ENCODE data around the gene APBB3.

APBB3 gene

DNA sequence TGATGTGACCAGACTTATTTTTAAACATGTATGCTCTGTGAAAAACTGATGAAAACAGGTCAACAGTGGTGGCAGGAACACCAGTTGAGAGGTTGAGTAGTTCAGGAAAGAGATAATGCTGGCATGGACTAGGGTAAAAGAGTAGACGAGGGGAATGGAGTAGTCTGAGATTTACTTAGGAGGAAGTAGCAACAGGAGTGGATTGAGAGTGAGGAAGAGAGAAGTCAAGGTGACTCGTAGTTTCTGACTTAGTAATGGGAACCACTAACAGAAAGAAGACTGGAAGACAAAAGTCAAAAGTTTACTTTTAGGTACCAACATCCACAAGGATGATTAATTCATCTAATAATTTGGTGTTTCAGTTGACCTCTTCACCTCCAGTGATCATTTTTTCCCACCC, 10.7 kb downstream of the APBB3 start:
- no peak for DNase-seq (ENCODE audit: low read depth)

DNA sequence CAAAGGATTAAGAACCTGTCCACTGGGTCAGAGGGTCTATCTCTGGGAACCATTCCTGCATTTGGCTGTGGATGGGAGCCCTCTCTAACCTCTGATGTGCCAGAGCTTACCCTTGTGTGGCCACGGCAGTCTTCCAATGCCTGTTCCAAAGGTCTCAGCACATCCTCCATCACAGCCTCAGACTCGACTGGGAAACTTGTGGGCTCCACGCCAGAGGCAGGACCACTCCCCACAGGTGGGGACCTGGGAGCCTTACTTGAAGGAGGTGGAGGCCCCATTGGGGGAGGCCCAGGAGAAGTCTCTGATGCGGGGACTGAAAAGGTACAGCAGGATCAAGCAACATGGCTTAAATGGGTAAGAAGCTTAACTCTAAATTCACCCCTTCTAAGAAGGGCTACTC, 12.5 kb downstream of the APBB3 start:
- no peak for DNase-seq (ENCODE audit: low read depth)

DNA sequence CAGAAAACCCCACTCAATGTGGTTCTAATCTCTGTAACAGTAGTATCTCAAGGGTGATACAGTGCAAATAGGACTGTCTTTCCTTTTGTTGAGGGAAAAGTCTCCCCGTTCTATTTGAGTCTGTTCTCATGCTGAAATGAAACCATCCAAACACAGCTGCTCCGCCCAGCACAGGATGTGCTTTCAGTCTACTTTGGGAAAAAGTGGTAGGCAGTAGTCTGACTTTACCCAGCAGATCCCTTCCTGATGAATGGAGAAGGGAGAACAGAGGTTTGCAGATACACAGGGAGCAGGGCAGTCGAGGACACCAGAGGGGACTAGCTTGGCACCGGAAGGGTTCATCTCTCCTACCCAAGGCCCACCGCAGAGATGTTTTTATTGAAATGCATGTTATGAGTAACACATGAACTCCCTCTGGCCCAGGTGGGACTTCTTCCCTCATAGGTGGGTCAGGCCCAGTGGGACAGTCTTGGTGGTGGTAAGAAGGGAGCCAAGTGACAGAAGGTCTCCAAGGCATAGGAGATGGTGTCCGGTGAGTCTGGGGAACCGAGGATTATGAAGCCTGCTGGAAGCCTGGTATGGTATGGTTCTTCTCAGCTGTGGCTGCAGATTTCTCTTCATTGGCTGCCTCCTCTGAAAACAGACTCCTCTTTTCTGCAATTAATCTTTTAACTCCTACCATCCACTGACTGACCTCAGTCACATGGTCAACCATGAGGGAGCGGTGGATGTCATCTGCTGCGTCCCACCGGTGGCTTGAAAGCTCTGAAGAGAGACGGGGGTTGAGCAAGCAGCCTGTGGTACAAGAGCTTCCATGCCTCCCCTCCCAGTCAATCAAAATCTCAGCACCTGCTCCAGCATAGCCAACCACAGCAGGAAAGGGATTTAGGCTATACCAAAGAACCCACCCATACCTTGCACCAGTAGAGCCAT, 14.0 kb downstream of the APBB3 start:
- DNase-seq (ENCODE audit: low read depth) = no peak

DNA sequence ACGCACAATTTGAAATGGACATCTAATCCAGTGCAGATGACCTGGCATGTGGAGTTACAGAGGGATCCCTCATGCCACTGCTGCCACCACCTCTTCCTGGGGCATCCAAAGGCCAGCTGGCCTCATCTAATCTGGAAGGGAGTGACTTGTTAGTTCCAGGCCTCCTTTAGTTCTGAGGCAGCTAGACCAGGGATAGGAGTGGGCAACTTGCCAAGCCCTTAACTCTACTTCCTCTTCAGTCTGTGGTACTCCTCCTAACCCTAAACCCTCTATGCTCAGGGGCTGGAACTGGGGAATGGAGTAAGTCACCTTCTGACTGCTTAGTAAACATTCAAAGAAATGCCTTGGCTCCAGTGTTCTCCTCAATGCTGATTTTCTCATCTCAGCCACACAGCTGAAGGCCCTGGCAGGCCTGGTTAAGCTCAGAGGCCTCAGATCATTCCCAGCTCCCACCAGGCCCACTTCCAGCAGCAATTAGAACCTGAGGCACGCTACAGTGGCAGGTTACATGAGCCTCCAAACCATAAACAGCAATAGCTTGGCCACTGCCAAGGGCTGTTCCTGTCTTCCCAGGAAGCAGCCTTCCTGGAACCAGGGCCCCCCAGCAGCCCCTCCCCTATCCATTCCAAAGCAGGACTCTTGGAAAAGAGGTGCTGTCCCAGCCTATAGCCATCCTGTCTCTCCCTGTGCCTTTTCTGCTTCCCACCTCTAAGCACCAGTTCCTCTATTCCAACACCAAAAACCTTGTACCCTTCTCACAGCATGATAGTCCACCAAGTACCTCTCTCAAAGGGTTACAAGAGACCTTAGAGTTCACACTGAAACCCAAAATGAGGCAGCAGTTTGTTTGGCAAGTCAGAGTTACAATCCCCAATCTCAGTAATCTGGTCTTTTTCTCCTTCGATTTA, 14.9 kb downstream of the APBB3 start:
- DNase-seq (ENCODE audit: low read depth) = peak; percentile 60

DNA sequence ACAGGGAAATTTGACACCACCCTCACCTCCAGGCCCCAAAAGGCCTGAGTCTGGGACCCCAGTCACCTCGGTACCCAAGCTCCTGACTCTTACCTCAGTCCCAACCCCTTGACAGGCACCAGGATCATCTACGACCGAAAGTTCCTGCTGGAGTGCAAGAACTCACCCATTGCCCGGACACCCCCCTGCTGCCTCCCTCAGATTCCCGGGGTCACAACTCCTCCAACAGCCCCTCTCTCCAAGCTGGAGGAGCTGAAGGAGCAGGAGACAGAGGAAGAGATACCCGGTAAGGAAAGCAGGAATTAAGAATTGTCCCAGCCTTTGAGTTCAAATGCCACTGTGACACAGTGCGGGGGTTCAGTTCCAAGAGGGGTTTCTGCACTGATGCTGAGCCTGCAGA, 15.6 kb downstream of the APBB3 start:
- no peak for DNase-seq (ENCODE audit: low read depth)

DNA sequence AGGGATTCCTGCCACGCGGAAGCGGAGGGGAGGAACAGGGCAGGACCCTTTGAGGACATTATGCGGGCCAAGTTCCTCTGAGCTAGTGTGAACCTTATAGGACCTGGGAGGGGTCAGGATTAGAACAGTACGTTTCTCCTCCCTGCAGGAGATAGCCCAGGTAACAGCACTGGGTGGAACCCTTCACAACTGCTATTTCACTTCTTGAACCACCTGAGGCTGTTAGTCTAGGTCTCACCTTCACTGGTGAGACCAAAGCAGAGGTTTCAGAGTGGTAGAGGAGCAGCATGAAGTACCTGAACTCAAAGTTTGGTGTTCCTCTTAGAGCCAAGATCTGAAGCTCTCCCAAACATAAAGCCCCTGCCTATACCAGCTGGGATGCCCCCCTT, 16.1 kb downstream of the APBB3 start:
- no peak for DNase-seq (ENCODE audit: low read depth)

DNA sequence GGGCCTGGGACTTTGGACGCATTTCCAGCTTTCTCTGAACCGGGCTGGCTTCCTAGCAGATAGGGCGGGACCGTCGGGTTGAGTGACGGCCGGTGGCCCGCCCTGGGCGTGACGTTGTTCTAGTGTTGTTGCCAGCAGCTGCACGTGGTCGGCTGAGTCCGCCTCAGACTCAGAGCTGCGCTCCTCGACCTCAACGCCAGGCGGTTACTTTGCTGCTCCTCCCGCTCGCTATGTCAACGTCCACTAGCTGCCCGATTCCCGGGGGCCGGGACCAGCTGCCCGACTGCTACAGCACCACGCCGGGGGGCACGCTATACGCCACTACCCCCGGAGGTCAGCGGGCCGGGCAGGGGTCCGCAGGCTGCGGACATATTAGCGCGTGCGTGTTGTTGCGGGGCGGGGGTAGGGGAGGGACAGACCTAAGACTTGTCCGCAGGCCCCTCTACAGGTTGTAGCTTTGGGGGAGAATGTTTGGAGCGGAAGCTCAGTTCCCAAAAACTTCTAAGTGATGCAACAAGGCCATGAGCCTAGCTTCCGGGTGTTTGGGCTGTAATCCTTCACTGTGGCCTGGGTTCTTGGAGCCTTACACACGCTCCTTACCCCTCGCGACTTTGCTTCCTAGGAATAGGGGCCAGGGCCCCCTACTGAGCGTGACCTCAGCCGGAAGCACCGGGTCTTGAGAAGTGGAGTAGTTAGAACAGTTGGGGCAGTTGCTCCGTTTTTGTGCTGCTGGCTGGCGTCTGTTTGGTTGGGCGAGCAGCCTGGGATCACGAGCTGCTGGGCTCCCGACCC, 16.7 kb downstream of the APBB3 start, which contains the start of gene EIF4EBP3:
Gene EIF4EBP3 (plus strand): TSS at position 155 of the 792 bp plus-strand sequence. CDS start 76 bp downstream, at position 231.
- DNase-seq (ENCODE audit: low read depth) = no peak

DNA sequence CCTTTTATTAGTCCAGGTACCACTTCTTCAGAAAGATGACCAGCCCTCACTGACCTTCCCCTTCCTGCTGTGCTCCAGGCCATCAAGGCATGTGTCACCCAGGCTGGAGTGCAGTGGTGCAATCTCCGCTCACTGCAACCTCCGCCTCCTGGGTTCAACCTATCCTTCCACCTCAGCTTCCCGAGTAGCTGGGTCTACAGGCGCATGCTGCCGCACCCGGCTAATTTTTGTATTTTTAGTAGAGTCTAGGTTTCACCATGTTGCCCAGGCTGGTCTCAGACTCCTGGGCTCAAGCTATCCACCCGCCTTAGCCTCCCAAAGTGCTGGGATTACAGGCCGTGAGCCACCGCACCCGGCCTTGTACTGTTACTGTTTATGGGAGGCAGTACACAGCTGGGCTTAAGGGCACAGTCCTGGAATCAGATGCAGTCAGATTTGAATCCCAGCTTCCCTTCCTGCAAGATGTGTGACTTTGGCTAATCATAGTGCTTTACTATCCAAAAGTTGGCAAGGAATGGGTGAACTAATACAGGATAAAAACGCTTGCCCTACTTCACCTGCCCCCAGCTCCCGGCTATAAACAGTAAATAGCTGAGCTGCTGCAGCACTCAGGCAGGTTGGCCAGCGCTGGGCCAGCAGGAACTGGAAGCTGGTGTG, 17.4 kb downstream of the APBB3 start:
- DNase-seq (ENCODE audit: low read depth) = no peak

DNA sequence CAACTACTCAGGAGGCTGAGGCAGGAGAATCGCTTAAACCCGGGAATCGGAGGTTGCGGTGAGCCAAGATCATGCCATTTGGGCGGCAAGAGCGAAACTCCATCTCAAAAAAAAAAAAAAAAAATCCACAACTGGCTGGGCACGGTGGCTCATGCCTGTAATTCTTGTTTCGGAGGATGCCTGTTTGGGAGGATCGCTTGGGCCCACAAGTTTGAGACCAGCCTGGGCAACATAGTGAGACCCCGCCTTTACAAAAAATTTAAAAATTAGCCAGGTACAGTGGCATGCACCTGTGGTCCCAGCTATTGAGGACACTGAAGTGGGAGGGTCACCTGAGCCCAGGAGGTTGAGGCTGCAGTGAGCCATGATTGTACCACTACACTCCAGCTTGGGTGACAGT, 18.8 kb downstream of the APBB3 start:
- no peak for DNase-seq (ENCODE audit: low read depth)

DNA sequence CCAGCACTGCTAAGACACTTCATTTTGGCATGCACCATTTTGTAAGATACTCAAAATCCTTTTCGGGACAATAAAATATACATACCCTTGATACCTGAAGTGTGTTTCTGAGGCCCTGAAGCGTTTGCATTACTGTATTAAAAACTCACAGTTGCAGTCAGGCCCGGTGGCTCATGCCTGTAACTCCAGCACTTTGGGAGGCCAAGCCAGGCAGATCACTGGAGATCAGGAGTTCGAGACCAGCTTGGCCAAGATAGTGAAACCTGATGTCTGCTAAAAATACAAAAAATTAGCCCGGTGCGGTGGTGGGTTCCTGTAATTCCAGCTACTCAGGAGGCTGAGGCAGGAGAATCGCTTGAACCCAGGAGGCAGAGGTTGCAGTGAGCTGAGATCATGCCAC, 19.4 kb downstream of the APBB3 start:
- DNase-seq (ENCODE audit: low read depth) = no peak

DNA sequence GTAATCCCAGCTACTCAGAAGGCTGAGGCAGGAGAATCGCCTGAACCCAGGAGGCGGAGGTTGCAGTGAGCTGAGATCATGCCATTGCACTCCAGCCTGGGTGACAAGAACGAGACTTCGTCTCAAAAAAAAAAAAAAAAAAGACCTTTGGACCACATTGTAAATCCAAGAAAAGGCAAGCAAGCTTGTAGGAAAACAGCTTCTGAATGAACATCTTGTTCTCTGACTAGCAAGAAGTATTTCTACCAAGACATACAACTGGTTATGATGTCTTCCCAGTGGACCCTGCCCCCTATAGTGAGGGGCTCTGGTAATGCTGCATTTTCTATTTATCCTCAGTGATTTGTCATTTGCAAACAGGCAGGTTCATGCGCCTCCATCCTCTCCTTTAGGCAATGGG, 21.4 kb downstream of the APBB3 start:
- DNase-seq (ENCODE audit: low read depth) = no peak

DNA sequence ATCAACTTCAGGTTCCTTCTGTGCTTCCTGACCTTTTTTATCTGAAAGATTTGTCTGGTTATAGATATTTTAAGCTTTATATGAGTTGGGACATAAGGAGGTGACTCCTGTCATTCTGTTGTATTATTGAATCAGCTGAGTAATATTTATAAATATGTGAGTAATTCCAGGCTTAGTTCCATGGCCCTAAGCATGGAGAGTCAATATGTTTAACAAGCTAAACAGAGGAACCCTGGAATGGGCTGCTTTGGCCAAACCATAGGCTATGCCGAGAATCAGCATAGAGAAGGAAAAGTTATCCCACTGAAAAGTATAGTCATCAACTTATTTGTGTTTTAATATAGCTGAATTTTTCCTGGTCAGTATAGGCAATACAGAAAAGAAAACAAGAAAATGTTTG, 24.2 kb downstream of the APBB3 start:
- no peak for DNase-seq (ENCODE audit: low read depth)

DNA sequence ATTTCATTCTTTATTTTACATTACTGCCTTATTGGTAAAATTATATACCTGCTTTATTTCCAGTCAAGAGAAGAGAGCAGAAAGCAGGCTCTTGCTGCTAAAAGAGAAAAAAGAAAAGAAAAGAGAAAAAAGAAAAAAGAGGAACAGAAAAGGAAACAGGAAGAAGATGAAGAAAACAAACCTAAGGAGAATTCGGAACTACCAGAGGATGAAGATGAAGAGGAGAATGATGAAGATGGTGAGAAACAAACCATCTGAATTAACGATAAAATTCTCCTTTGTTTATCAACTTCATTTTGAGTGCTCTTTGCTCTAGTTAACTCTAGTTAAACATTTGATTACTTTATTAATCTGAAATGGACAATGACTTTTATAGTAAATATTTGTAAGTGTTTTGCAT, 40.4 kb downstream of the APBB3 start:
- DNase-seq (ENCODE audit: low read depth) = no peak

DNA sequence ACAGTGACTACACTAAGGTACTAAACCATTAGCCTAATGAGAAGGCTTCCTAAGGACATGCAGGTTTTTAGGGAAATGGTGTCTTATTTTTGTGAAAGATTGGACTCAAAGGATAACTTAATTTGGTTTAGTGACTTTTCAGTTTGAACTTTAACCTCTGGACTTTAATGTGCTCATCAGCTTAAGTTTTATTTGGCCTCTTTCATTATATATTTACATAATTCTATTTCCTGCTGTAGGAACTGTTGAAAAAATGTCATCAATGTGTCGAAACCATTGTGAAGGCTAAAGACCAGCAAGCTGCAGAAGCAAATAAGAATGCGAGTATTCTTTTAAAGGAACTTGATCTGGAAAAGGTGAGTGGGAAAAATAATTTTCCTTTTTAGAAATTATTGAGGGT, 51.3 kb downstream of the APBB3 start:
- no peak for DNase-seq (ENCODE audit: low read depth)

DNA sequence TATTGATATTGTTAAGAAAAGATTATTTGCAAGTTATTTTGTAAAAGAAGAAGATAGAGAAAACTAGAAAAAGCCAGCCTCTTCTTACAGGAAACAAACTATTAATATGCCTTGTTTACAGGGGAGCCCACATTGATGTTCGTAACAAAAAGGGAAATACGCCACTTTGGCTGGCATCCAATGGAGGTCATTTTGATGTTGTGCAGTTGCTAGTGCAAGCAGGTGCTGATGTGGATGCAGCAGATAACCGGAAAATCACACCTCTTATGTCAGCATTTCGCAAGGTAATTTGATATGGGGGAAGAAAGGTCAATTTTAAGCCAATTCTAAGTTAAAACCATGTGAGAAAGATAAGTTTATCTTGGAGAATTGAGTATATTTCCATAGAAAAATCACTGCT, 54.5 kb downstream of the APBB3 start:
- DNase-seq (ENCODE audit: low read depth) = no peak
